Neural cell (in vitro differentiated cells): Measurements from ENCODE around the gene LRRD1. TPM values are rescaled to one million over a fixed set of nuclear protein-coding genes. Genes with fewer than 3 reads are reported as not detected.
"Not testable (repeated sequence)": the region's sequence is repeated elsewhere in the genome, so short reads cannot be mapped to it uniquely, and the experiment has no call there.

Source experiments
- H2AFZ ChIP-seq: fragments of 200-600, 300-800 bp; sonication (generic), shearing (Covaris generic); 2 replicates; pipeline ENCODE4 v1.6.0; 2014; ENCODE audit warnings: low read depth, mild to moderate bottlenecking, antibody characterized with exemption, low read length, moderate library complexity
- H3F3A ChIP-seq: fragments of 200-600 bp; shearing (Covaris generic); 2 replicates; pipeline ENCODE4 v1.6.1; 2016; ENCODE audit warnings: mild to moderate bottlenecking, moderate library complexity, mixed read lengths, antibody characterized with exemption, low read length; ENCODE audit not compliant: insufficient read depth, poor library complexity, severe bottlenecking
- H3K27ac ChIP-seq: fragments of 200-600, 300-800 bp; sonication (generic), shearing (Covaris generic); 2 replicates; pipeline ENCODE4 v1.5.1; 2014; ENCODE audit warnings: mild to moderate bottlenecking, low read length, moderate library complexity
- H3K27me3 ChIP-seq: fragments of 300-800, 200-600 bp; sonication (generic), shearing (Covaris generic); 2 replicates; pipeline ENCODE4 v1.6.0; 2014; ENCODE audit warnings: mild to moderate bottlenecking, low read depth, low read length, moderate library complexity; ENCODE audit not compliant: insufficient read depth
- H3K36me3 ChIP-seq: fragments of 300-800, 200-600 bp; sonication (generic), shearing (Covaris generic); 2 replicates; pipeline ENCODE4 v1.5.1; 2014; ENCODE audit warnings: mild to moderate bottlenecking, antibody characterized with exemption, low read length, moderate library complexity; ENCODE audit not compliant: insufficient read depth
- H3K4me2 ChIP-seq: fragments of 300-800, 200-600 bp; sonication (generic), shearing (Covaris generic); 2 replicates; pipeline ENCODE4 v1.6.0; 2014; ENCODE audit warnings: mild to moderate bottlenecking, low read length
- H3K4me3 ChIP-seq: fragments of 300-800, 200-600 bp; sonication (generic), shearing (Covaris generic); 2 replicates; pipeline ENCODE4 v1.5.1; 2014; ENCODE audit warnings: mild to moderate bottlenecking, low read length, moderate library complexity
- H3K79me2 ChIP-seq: fragments of 200-600 bp; shearing (Covaris generic); replicated peaks from 2 replicates; pipeline ENCODE4 v1.6.0; 2014; ENCODE audit warnings: mild to moderate bottlenecking, low read length, moderate library complexity; ENCODE audit not compliant: insufficient read depth
- H3K9ac ChIP-seq: fragments of 300-800, 200-600 bp; sonication (generic), shearing (Covaris generic); 2 replicates; pipeline ENCODE4 v1.6.1; 2016; ENCODE audit warnings: mild to moderate bottlenecking, low read length, mixed read lengths
- H3K9me2 ChIP-seq: fragments of 200-600 bp; shearing (Covaris generic); 2 replicates; pipeline ENCODE4 v1.6.1; 2016; ENCODE audit warnings: mild to moderate bottlenecking, low read length, mixed read lengths; ENCODE audit not compliant: insufficient read depth
- H3K9me3 ChIP-seq: fragments of 200-600, 300-800 bp; sonication (generic), shearing (Covaris generic); 2 replicates; pipeline ENCODE4 v1.6.1; 2016; ENCODE audit warnings: mild to moderate bottlenecking, mixed run types, low read length, moderate library complexity, mixed read lengths
- H4K20me1 ChIP-seq: fragments of 200-600 bp; shearing (Covaris generic); 2 replicates; pipeline ENCODE4 v1.6.1; 2016; ENCODE audit warnings: mild to moderate bottlenecking, mixed run types; ENCODE audit not compliant: insufficient read depth
- CTCF ChIP-seq: fragments of 450-650 bp; IDR thresholded peaks from 2 replicates; pipeline ENCODE4 v1.5.1; 2014; ENCODE audit warnings: antibody characterized with exemption, mild to moderate bottlenecking, moderate library complexity; ENCODE audit not compliant: poor library complexity, severe bottlenecking
- EP300 ChIP-seq: fragments of 450-650 bp; conservative IDR thresholded peaks from 2 replicates; pipeline ENCODE4 v1.6.1; 2014; ENCODE audit warnings: antibody characterized with exemption, mild to moderate bottlenecking, moderate library complexity; ENCODE audit not compliant: poor library complexity, severe bottlenecking
- EZH2 ChIP-seq: fragments of 200-600, 300-800 bp; shearing (Covaris generic), sonication (generic); IDR thresholded peaks from 2 replicates; pipeline ENCODE4 v1.6.1; 2014; ENCODE audit warnings: antibody characterized with exemption, low read length, borderline replicate concordance, mild to moderate bottlenecking; ENCODE audit not compliant: insufficient read depth, poor library complexity, severe bottlenecking
- MXI1 ChIP-seq: fragments of 450-650 bp; conservative IDR thresholded peaks from 2 replicates; pipeline ENCODE4 v1.6.1; 2014; ENCODE audit warnings: antibody characterized with exemption, mild to moderate bottlenecking; ENCODE audit not compliant: poor library complexity, severe bottlenecking
- POLR2AphosphoS5 ChIP-seq: IDR thresholded peaks from 2 replicates; pipeline ENCODE4 v1.6.1; 2012
- RAD21 ChIP-seq: fragments of 450-650 bp; conservative IDR thresholded peaks from 2 replicates; pipeline ENCODE4 v1.6.1; 2014; ENCODE audit warnings: antibody characterized with exemption, mild to moderate bottlenecking, moderate library complexity
- SMC3 ChIP-seq: fragments of 450-650 bp; conservative IDR thresholded peaks from 2 replicates; pipeline ENCODE4 v1.6.1; 2014; ENCODE audit warnings: antibody characterized with exemption, mild to moderate bottlenecking, moderate library complexity; ENCODE audit not compliant: poor library complexity
- TAF1 ChIP-seq: IDR thresholded peaks from 2 replicates; pipeline ENCODE4 v1.6.1; 2012; ENCODE audit warnings: low read depth
- polyA plus RNA-seq: library from polyadenylated mRNA; depleted of rRNA; stranded (reverse); fragments of >200 nt; gene quantifications from 2 replicates; pipeline ENCODE4 v1.2.3, GENCODE V29; 2014
- TF ChIP-seq, protein P1 (sequence below): IDR thresholded peaks from 2 replicates; pipeline ENCODE4 v1.6.1; 2012; ENCODE audit warnings: borderline replicate concordance

LRRD1 gene
- polyA plus RNA-seq, 1 donor from 2014 or later: 2.7 TPM

GRCh38 chr7:92149736-92150239 lies 29.2 kb downstream of the LRRD1 start:
- no peak overlapping the region for H3K4me2 ChIP-seq
- no peaks in the 10 kb centered on the region for H3K9me3 ChIP-seq
- H3K27ac ChIP-seq: no peak overlapping the region
- H3K79me2 ChIP-seq: no peaks in the 10 kb centered on the region
- H3K9ac ChIP-seq: no peak overlapping the region
- no peak for TF ChIP-seq SMC3
- no peak for TF ChIP-seq POLR2AphosphoS5
- no peak for TF ChIP-seq EP300
- TF ChIP-seq TAF1: no peak
- no peak for TF ChIP-seq EZH2
- TF ChIP-seq, protein P1, sequence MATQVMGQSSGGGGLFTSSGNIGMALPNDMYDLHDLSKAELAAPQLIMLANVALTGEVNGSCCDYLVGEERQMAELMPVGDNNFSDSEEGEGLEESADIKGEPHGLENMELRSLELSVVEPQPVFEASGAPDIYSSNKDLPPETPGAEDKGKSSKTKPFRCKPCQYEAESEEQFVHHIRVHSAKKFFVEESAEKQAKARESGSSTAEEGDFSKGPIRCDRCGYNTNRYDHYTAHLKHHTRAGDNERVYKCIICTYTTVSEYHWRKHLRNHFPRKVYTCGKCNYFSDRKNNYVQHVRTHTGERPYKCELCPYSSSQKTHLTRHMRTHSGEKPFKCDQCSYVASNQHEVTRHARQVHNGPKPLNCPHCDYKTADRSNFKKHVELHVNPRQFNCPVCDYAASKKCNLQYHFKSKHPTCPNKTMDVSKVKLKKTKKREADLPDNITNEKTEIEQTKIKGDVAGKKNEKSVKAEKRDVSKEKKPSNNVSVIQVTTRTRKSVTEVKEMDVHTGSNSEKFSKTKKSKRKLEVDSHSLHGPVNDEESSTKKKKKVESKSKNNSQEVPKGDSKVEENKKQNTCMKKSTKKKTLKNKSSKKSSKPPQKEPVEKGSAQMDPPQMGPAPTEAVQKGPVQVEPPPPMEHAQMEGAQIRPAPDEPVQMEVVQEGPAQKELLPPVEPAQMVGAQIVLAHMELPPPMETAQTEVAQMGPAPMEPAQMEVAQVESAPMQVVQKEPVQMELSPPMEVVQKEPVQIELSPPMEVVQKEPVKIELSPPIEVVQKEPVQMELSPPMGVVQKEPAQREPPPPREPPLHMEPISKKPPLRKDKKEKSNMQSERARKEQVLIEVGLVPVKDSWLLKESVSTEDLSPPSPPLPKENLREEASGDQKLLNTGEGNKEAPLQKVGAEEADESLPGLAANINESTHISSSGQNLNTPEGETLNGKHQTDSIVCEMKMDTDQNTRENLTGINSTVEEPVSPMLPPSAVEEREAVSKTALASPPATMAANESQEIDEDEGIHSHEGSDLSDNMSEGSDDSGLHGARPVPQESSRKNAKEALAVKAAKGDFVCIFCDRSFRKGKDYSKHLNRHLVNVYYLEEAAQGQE: no peak
- TF ChIP-seq MXI1: no peak
- no peak for TF ChIP-seq RAD21
- no peak for TF ChIP-seq CTCF
- H3K9me2 ChIP-seq: no peaks in the 10 kb centered on the region
- no peaks in the 10 kb centered on the region for H3K27me3 ChIP-seq
- no peaks in the 10 kb centered on the region for H4K20me1 ChIP-seq
- no peak overlapping the region for H2AFZ ChIP-seq
- H3K4me3 ChIP-seq: no peak overlapping the region
- H3F3A ChIP-seq: no peaks in the 10 kb centered on the region
- no peaks in the 10 kb centered on the region for H3K36me3 ChIP-seq

- H3K27ac ChIP-seq, H3K4me2 ChIP-seq, H3K27me3 ChIP-seq, H3K9me3 ChIP-seq, H2AFZ ChIP-seq, H3F3A ChIP-seq, H3K79me2 ChIP-seq, H3K4me3 ChIP-seq, H4K20me1 ChIP-seq, H3K9me2 ChIP-seq, H3K36me3 ChIP-seq, H3K9ac ChIP-seq: not testable (repeated sequence)
Measured at GRCh38 chr7:92143192-92143880, 35.6 kb downstream of the LRRD1 start.

- not testable (repeated sequence) for H3K79me2 ChIP-seq, H2AFZ ChIP-seq, H3F3A ChIP-seq, H3K9ac ChIP-seq, H3K27ac ChIP-seq, H3K27me3 ChIP-seq, H3K4me3 ChIP-seq, H4K20me1 ChIP-seq, H3K9me2 ChIP-seq, H3K36me3 ChIP-seq, H3K9me3 ChIP-seq, H3K4me2 ChIP-seq
Measured at GRCh38 chr7:92142791-92143190, 36.2 kb downstream of the LRRD1 start.
